Frontal cortex (tissue), 4 donors: Measurements from ENCODE around the gene SPAG16. TPM values are rescaled to one million over a fixed set of nuclear protein-coding genes. Genes with fewer than 3 reads are reported as not detected.
"Not testable (repeated sequence)": the region's sequence is repeated elsewhere in the genome, so short reads cannot be mapped to it uniquely, and the experiment has no call there.

ENCODE experiments used
- DNase-seq, 2 donors: peaks; one replicate each; pipeline ENCODE4 v3.0.0; 2012; ENCODE audit warnings: low spot score in 2 of 2
- FAIRE-seq: peaks from 2 replicates; lab custom pipeline; 2012; peaks lifted over from hg19 to GRCh38; lab: Jason Lieb, UNC
- total RNA-seq: library from RNA; depleted of rRNA; stranded (reverse); fragments of >200 nt; gene quantifications from one replicate; pipeline ENCODE4 v1.2.3, GENCODE V29; 2014
- donor health status: control.
- donor health status: control.
- donor health status: control.

Gene SPAG16
- total RNA-seq, 1 donor from 2014 or later: 87.6 TPM

DNA sequence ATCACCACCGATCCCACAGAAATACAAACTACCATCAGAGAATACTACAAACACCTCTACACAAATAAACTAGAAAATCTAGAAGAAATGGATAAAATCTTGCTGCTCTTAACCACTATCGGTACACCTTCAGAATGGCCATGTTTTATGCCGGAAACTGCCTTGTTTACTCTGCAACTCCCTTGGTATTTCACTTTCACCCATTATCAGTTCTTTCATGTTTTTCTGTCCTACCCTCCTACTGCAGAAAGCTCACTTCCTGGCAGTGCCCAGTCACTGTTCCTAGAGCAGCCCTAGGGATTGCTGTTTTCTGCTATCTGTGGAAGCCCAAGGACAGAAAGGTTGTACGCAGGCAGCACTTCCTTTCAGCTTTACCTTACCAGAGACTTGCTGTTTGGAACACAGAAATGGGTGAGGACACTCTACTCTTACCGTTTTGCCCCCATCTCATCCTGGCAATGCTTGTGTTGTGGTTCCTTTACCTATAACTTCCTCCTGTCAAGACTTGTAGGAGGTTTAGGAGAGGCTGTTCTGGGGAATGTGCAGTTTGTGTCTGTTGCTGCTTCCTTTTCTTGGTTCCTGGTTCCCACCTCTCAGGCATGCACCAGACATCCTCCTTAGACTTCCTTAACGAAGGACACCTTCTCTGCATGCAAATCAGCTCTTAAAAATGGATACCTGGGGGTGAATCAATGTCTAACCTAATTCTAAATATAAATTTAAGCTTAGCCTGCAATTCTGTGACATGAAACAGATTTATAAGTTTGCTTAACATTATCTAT, 394.4 kb downstream of the SPAG16 start:
- FAIRE-seq: no peak

DNA sequence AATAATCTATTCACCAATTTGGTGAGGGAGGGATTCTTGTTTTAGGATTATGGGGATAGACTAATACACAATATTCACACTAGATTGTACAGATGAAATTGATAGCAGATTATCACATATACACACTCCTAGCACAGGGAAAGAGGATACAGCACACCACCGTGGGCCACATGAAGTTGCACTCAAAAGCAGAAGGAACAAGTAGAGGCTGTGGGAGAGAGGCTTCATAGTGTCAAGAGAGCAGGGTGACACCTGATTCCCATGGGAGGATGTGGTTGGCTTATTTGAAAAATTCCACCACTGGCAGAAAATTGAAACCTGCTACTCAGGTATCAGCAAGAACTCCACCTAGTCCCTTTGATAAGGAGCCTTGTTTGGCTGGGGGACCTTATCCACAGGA, 395.6 kb downstream of the SPAG16 start:
- no peak for DNase-seq
- no peak for FAIRE-seq

More for the DNA sequence above, 394.4 kb downstream of the SPAG16 start:
- DNase-seq: no peak

DNA sequence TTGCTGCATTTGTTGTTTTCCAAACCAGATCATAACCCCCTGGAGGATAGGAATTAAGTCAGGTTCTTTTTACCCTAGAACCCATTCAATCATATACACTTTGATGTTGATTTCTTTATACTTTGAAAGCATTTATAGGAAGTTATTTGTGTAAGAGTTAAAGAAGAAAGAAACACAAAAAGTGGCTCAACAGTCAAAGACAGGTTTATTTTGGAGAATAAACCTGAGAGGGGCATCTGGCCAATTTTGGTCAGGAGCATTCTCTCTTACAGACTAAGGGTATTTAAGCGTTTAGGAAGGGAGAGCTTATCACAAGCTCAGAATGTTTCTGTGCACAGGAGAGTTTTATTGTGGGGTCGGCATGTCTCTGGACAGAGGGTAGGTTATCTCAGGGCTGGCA, 398.0 kb downstream of the SPAG16 start:
- DNase-seq (no peak), FAIRE-seq (no peak)

DNA sequence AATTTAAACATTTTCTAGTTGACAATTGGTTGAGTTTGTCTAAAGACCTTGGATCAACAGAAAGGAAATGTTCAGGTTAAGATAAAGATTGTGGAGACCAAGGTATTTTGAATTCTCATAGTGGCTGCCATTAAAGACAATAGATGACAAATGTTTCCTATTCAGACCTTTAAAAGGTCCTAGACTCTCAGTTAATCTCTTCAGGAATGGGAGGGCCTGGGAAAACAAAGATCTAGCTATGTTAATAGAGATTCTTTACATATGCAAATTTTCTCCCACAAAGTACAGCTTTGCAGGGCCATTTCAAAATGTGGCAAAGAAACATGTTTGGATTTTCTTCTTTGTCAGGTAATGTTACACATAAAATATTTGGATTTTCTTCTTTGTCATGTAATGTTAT, 403.9 kb downstream of the SPAG16 start:
- FAIRE-seq (no peak), DNase-seq (no peak)

DNA sequence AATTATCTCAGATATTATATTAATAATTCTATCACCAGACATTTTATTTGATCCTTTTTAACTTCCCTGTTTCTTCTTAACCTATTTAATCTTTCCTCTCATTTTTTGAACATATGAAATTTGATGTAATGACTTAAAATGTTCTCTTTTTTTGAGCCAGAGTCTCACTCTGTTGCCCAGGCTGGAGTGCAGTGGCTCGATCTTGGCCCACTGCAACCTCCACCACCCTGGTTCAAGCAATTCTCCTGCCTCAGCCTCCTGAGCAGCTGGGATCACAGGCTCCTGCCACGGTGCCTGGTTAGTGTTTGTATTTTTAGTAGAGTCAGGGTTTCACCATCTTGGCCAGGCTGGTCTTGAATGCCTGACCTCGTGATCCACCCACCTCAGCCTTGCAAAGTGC, 404.6 kb downstream of the SPAG16 start:
- not testable (repeated sequence) for FAIRE-seq, DNase-seq

DNA sequence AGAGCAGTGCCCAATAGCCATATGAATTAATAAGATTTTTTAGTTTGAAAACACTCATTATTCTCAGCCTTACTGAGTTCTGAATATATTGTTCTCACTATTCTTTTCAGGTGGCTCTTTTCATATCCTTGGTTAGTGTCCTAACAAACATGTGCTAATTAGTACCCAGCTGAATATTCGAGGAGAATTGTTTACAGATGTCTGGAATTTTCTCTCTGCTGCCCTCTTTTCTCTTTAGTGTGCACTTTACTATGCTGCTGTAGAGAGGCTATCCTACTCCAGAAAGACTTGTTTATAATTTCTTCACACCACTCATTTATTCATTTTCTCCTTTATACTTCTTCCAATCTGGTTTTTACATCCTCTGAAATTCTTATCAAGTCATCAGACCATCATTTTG, 405.3 kb downstream of the SPAG16 start:
- FAIRE-seq: no peak
- no peak for DNase-seq

DNA sequence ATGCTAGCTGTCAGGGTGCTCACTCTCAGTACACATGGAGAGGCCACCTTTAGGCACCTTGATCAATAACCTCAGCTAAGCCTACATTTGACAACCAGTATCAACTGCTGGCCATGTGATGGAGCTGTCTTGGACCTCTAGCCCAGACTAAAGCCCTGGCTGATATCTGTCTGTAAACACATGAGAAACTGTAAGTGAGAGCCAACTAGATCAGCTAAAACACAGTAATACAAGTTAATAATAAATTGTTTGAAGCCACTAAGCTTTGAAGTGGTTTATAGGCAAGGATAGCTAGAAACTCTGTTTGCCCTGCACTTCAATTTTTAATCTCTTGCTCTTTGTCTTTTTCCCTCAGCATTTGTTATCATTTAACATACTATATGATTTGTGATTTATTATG, 407.1 kb downstream of the SPAG16 start:
- FAIRE-seq: no peak
- no peak for DNase-seq

DNA sequence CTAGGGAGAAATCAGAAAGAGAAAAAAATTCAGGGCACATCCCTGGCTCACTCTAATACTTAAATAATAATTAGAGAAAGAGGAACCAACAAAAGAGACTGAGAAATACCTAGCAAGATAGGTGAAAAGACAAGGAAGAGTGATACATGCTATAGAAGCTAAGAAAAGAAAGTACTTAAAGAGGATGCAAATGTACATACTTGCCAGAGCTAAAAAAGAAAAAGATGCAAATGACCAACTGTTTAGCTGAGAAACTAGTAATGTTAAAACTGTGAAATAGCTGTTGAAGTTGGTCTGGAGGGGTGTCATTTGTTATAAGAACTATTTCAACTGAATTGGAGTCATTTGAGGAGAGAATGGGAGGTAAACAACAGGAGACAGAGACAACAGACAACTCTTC, 412.2 kb downstream of the SPAG16 start:
- no peak for FAIRE-seq

DNA sequence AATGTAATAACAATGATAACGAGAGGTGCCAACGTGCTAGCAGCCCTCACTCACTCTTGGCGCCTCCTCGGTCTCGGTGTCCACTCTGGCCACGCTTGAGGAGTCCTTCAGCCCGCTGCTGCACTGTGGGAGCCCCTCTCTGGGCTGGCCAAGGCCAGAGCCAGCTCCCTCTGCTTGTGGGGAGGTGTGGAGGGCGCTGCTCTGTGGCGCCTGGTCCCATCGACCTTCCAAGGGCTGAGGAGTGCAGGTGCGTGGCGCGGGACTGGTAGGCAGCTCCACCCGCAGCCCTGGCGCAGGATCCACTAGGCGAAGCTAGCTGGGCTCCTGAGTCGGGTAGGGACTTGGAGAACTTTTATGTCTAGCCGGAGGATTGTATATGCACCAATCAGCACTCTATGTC, 417.1 kb downstream of the SPAG16 start:
- FAIRE-seq, DNase-seq: not testable (repeated sequence)

More for the DNA sequence above, 412.2 kb downstream of the SPAG16 start:
- no peak for DNase-seq

DNA sequence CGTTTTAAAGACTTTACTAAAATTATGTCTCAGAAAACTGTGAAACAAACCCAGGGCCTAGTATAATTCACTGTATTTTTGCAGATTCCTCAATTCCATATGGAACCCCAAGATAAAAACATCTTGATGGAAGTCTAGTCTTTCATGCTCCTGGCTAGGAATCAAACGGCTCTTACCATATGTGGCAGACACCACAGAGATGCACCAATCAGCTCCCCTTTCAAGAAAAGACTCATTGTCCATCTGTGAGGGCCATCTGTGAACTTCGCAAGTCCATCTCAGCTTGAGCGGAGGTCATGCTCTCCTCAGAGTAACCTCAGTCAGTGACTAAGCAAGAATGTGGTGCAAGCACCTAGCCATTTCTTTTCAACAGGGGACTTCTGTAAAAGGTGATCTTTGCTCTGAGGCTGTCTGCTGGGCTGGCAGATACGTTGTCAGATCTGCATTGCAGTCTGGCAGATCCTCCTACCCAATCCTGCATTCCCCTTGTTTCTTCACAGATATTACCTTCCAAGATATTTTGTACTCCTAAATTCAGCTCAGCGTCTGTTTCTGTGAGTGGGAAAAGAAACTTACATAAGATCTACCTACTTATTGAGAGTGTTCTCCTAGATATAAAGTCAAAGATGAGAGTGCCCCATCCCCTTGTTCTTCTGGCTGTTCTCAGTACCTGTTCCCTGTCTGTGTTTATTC, 419.3 kb downstream of the SPAG16 start:
- DNase-seq (no peak), FAIRE-seq (no peak)

DNA sequence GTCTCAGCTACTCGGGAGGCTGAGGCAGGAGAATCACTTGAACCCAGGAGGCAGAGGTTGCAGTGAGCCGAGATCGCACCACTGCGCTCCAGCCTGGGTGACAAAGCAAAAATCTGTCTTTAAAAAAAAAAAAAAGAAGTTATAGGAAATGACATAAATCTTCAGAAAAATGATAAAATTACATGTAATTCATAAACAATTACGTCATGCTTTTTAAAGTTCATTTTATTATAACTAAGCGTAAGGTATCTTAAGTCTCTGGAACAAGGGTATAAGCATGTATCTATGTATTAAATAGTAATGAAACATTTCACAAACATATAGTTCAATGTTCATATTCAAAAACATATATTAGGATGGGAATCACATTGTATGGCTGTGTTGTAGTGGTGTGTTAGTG, 425.9 kb downstream of the SPAG16 start:
- no peak for DNase-seq
- FAIRE-seq: no peak

DNA sequence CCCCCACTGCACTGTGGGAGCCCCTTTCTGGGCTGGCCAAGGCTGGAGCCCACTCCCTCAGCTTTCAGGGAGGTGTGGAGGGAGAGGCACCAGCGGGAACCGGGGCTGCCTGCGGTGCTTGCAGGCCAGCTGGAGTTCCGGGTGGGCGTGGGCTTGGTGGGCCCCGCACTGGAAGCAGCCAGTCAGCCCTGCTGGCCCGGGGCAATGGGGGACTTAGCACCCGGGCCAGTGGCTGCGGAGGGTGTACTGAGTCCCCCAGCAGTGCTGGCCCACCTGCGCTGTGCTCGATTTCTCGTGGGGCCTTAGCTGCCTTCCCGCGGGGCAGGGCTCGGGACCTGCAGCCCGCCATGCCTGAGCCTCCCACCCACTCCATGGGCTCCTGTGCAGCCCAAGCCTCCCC, 434.1 kb downstream of the SPAG16 start:
- DNase-seq, FAIRE-seq: not testable (repeated sequence)

DNA sequence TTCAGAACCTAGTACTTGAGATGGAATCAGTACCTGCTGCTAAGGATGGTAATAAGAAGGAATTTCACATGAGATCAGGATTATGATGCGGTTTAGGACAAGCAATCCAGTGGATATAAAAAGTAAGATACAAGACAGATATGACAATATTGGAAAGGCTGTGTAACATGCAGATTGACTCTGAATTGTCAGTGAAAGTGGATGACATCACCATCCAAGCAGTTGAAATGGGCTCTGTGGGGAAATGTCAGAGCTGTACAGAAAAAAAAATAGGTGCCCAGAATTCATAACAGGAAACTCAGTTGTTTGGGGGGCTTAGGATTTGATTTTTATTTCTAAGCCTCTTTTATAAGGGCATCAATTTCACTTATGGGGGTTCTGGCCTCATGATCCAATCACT, 438.3 kb downstream of the SPAG16 start:
- FAIRE-seq: no peak
- no peak for DNase-seq

DNA sequence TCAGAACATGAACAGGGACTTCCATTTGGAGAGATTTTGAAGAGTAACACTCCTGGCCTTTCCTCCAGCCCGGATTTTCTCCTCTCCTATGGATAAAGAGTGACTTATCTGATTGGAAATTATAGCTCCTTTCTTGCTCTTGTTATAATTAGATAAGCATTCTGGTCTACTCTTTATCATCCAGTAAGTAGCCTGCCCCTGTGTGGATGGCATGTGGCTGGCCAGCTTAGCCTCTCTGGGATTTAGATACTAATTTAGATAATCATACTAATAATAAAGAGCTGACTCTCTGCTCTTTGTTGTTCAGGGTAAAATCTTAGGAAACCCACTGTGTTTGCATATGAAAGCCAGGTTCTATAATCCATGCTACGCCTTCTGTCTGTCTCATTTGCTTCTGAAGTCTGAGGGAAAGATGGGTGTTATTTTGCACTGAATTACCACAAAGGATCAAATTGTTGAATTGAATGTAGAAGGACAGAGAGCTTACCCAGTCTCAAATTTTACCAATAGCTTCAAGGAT, 438.8 kb downstream of the SPAG16 start:
- no peak for FAIRE-seq

DNA sequence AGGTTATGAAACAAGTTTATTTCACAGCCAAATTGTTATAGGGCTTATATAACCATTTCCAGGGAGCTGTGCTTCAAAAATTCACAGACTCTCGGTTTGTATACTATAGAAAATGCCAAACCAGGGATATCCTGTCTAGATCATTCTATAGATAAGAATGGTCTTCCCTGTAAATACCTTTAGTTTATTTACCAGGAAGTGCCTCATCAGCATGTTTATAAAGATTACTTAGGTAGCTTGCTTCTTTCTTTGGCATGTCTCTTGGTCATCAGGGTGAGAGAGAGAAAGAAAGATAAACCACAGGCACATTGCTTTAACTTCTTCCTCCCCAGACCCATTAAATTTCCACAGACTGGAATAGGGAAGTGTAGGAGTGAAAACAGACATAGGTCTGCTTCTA, 439.4 kb downstream of the SPAG16 start:
- FAIRE-seq (no peak), DNase-seq (no peak)

More for the DNA sequence above, 438.8 kb downstream of the SPAG16 start:
- DNase-seq: no peak

DNA sequence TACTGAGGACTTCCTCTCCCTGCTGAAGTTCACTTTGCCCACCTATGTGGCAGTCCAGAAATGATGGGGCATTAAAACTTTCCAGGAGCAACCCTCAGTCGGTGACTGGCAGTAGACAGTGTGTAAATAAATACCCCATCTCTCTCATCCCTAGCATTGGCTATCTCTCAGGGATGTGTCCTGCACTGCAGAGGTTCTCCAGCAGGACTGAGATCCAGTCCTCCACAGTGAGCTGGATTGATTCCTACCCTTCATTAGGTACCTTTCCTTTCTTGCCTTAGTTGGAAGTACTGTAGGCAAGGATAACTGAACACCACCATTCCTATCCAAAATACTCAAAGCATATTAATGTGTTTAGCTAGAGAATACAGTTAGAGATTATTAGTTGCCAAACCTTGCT, 441.8 kb downstream of the SPAG16 start:
- FAIRE-seq (no peak), DNase-seq (no peak)

DNA sequence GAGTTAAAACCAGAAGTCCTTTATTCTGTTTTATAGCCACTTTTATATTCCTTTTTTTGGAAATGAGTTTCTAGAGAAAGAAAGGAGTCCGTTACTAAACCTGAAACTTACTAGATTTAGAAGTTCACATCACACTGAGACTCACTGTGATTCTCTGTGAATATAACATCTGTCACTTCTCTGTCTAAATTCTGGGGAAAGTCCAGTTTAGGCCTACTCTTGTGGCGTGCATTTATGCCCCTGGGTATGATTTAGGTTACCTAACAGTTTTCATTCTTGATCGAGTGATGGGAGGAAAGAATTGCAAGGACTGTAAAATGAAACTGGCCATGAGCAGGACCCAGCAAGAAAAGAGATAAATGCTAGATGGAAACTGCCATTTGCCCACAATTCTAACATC, 449.6 kb downstream of the SPAG16 start:
- DNase-seq: no peak
- no peak for FAIRE-seq

DNA sequence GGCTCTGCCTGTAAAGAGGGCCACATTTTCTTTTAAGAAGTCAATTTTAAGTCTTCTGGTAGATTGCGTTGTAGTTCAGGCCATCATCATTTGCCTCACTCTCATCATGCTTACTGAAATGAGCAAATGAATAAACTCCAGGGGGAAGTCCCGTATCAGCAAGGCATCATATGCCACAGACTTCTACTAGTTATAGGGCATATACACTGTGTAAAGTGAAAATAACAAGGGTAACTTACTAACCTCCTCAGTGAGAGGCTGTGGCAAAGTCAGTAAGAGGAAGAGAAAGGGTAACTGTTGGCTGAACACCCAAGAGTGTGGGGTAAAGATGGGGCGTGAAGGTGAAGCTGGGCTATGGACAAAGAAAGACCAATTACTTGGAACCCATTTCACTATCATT, 456.2 kb downstream of the SPAG16 start:
- FAIRE-seq (no peak), DNase-seq (no peak)

DNA sequence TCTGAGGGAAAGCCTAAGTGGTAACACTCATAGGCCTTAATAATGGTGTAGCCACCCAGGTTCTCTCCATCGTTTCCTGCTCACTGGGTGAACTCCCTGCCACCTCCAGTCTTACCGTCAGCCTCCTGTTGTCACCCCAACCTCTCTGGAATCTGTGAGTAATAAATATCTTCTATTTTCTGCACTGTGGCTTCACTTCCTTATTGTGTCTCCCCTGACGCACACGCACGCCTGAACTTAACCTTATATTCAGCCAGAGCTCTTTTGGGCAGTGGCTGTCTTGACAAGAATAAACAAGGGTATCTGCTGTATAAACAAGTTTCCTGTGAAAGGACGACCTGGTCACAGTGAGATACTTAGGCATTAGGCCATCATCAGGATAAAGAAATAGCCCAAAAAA, 467.2 kb downstream of the SPAG16 start:
- no peak for DNase-seq
- no peak for FAIRE-seq

DNA sequence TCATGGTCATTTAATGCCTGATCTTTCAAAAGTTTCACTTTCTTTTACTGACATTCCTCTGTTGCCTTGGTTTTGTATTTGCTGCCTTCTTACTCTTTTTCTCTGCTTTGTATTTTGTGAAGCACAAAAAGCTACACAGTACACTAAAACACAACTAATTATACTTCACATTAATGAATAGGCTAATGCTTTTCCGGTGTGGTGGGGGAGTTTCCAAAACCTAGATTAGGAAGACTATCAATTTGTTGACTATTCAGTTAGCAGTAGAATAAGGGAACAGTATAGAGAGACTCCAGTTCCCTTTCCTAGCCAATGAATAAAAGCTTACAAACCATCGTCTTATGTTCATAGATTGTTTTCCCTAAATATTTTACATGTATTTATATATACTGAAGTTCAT, 468.3 kb downstream of the SPAG16 start:
- FAIRE-seq (no peak), DNase-seq (no peak)

DNA sequence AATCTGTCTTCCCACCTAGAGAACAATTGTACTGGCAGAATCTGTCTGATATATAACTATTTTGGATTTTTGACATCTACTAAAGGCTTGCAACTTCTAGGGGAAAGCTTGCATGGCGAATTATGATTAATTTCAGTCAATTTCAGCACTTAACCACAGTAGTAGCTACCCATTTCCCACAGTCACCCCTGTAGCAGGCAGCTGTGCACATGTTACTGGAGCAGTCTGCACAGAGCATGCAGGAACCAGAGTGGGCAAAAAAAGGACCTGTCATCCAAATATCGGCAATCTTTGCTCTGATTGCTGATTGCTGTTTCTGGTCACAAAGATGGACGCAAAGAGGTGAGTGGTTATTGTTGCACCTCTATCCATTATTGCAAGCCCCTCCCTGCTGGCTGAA, 473.3 kb downstream of the SPAG16 start:
- DNase-seq (no peak), FAIRE-seq (no peak)
